Mesodermal cell (in vitro differentiated cells): ENCODE data around the gene CCT3.
A peak's percentile ranks its signal among the peaks of the same experiment; 100 is the strongest.

Source experiments
- H3K27ac ChIP-seq: 2 replicates; pipeline ENCODE4 v1.7.0; 2013; ENCODE audit warnings: mild to moderate bottlenecking, low read depth, low read length, moderate library complexity; ENCODE audit not compliant: severe bottlenecking
- H3K36me3 ChIP-seq: 2 replicates; pipeline ENCODE4 v1.7.1; 2013; ENCODE audit warnings: mild to moderate bottlenecking, low read length, moderate library complexity; ENCODE audit not compliant: control insufficient read depth, insufficient read depth
- H3K4me1 ChIP-seq: one replicate; pipeline ENCODE4 v1.7.1; 2013; ENCODE audit warnings: mild to moderate bottlenecking, low read length; ENCODE audit not compliant: insufficient read depth, control insufficient read depth, poor library complexity, severe bottlenecking
- H3K4me3 ChIP-seq: 2 replicates; pipeline ENCODE4 v1.7.0; 2013; ENCODE audit warnings: low read length, control low read depth, mild to moderate bottlenecking; ENCODE audit not compliant: insufficient read depth, poor library complexity, severe bottlenecking; ENCODE audit errors: extremely low read depth
- H3K9me3 ChIP-seq: 2 replicates; pipeline ENCODE4 v1.7.1; 2013; ENCODE audit warnings: mild to moderate bottlenecking, low read length, moderate library complexity; ENCODE audit not compliant: control insufficient read depth
- WGBS, 2 experiments: methylation state at CpG; one replicate each; pipeline ENCODE4 v1.1.5; 2013; ENCODE audit warnings: missing lambda C conversion rate in 2 of 2; ENCODE audit not compliant: insufficient coverage in 2 of 2; 5-methylcytosine and 5-hydroxymethylcytosine counted together

The CCT3 gene

GRCh38 chr1:156293098-156293434 is 45.0 kb downstream of the CCT3 start:
- Histone ChIP-seq H3K36me3 (peaks cover 21% of the 10 kb centered on the region), H3K27ac (no peak overlapping the region), H3K4me3 (no peak overlapping the region), H3K9me3 (no peaks in the 10 kb centered on the region), H3K4me1 (peaks cover 8% of the 10 kb centered on the region)
- WGBS, 2 experiments = 96 to 98% methylated on average over 6 to 8 of the region's 8 CpGs

- Histone ChIP-seq H3K36me3 (peaks cover 21% of the 10 kb centered on the region), H3K9me3 (no peaks in the 10 kb centered on the region), H3K4me1 (peaks cover 8% of the 10 kb centered on the region), H3K27ac (peak overlapping the region; percentile 69), H3K4me3 (peak overlapping the region; percentile 32)
- 41 to 42% methylated on average over 31 to 37 of the region's 37 CpGs for WGBS, 2 experiments
Observed at GRCh38 chr1:156291226-156292061, 46.6 kb downstream of the CCT3 start.

GRCh38 chr1:156289857-156290256 is 48.2 kb downstream of the CCT3 start:
- peaks cover 5% of the 10 kb centered on the region for H3K4me1 ChIP-seq
- peaks cover 26% of the 10 kb centered on the region for H3K36me3 ChIP-seq
- no peaks in the 10 kb centered on the region for H3K9me3 ChIP-seq
- H3K27ac ChIP-seq = no peak overlapping the region
- H3K4me3 ChIP-seq = no peak overlapping the region

- Histone ChIP-seq H3K4me1 (peaks cover 18% of the 10 kb centered on the region), H3K27ac (no peak overlapping the region), H3K9me3 (no peaks in the 10 kb centered on the region), H3K4me3 (no peak overlapping the region), H3K36me3 (peaks cover 18% of the 10 kb centered on the region)
- 97 to 98% methylated on average over 6 to 8 of the region's 8 CpGs for WGBS, 2 experiments
Observed at GRCh38 chr1:156286061-156286460, 52.0 kb downstream of the CCT3 start.

GRCh38 chr1:156285437-156285836 is 52.7 kb downstream of the CCT3 start:
- H3K9me3 ChIP-seq = no peaks in the 10 kb centered on the region
- H3K36me3 ChIP-seq = peaks cover 18% of the 10 kb centered on the region
- no peak overlapping the region for H3K4me3 ChIP-seq
- H3K4me1 ChIP-seq = peaks cover 15% of the 10 kb centered on the region
- no peak overlapping the region for H3K27ac ChIP-seq
- 95 to 97% methylated on average over 19 to 21 of the region's 21 CpGs for WGBS, 2 experiments

- no peak overlapping the region for H3K27ac ChIP-seq
- H3K4me3 ChIP-seq = no peak overlapping the region
- WGBS, 2 experiments = 85% methylated on average over 4 of the region's 4 CpGs; no CpG with 5 or more reads in 1 of the 2 experiments
Observed at GRCh38 chr1:156284757-156285156, 53.3 kb downstream of the CCT3 start.

GRCh38 chr1:156284112-156284511 is 54.0 kb downstream of the CCT3 start, which contains the start of gene TMEM79:
Gene TMEM79, plus strand, starts transcription at chr1:156284325. Its CDS starts 902 bp downstream, at chr1:156285227.
- Histone ChIP-seq H3K27ac (no peak within 1 kb of the TSS), H3K4me3 (peak within 1 kb of the TSS; percentile 96), H3K4me1 (peaks cover 15% of the 10 kb centered on the region), H3K9me3 (no peaks in the 10 kb centered on the region), H3K36me3 (peaks cover 25% of the 10 kb centered on the region)
- 97 to 98% methylated on average over 7 of the region's 7 CpGs for WGBS, 2 experiments

More at GRCh38 chr1:156284757-156285156, 53.3 kb downstream of the CCT3 start:
- H3K9me3 ChIP-seq = no peaks in the 10 kb centered on the region
- peaks cover 23% of the 10 kb centered on the region for H3K36me3 ChIP-seq
- H3K4me1 ChIP-seq = peaks cover 15% of the 10 kb centered on the region

GRCh38 chr1:156283521-156283920 is 54.6 kb downstream of the CCT3 start:
- Histone ChIP-seq H3K36me3 (peaks cover 27% of the 10 kb centered on the region), H3K4me1 (peaks cover 15% of the 10 kb centered on the region), H3K9me3 (no peaks in the 10 kb centered on the region), H3K4me3 (peak overlapping the region; percentile 96), H3K27ac (no peak overlapping the region)
- no CpG with 5 or more reads among the region's 1 CpG for WGBS, 2 experiments

- Histone ChIP-seq H3K9me3 (no peaks in the 10 kb centered on the region), H3K4me3 (peak within 1 kb of the TSS; percentile 96), H3K36me3 (peaks cover 33% of the 10 kb centered on the region), H3K27ac (peak within 1 kb of the TSS; percentile 88), H3K4me1 (peaks cover 15% of the 10 kb centered on the region)
- 0 to 1% methylated on average over 38 to 39 of the region's 50 CpGs for WGBS, 2 experiments
Observed at GRCh38 chr1:156282479-156283222, 55.4 kb downstream of the CCT3 start, which contains the start of gene SMG5. Gene SMG5, minus strand, starts transcription at chr1:156282825. Its CDS starts 145 bp downstream, at chr1:156282680.

- H3K9me3 ChIP-seq = no peaks in the 10 kb centered on the region
- peaks cover 15% of the 10 kb centered on the region for H3K4me1 ChIP-seq
- WGBS, 2 experiments = 2 to 12% methylated on average over 14 to 16 of the region's 22 CpGs
- peak overlapping the region; percentile 96 for H3K4me3 ChIP-seq
- H3K36me3 ChIP-seq = peaks cover 40% of the 10 kb centered on the region
- H3K27ac ChIP-seq = peak overlapping the region; percentile 88
Observed at GRCh38 chr1:156281693-156282478, 56.2 kb downstream of the CCT3 start.
